GM23338 (cell line): Measurements from ENCODE around the gene SPTB. TPM values are rescaled to one million over a fixed set of nuclear protein-coding genes. Genes with fewer than 3 reads are reported as not detected.
A peak's percentile ranks its signal among the peaks of the same experiment; 100 is the strongest.

Source experiments
- ATAC-seq: fragments of 200-7000 bp; cut with Tn5 transposase; 3 replicates; pipeline ENCODE4 v1.9.1; 2020
- DNase-seq: peaks from one replicate; pipeline ENCODE4 v3.0.0-alpha.2; 2015; ENCODE audit warnings: low spot score
- H2AFZ ChIP-seq: fragments of 200-600 bp; sonication (generic); 2 replicates; pipeline ENCODE4 v1.8.0; 2016; ENCODE audit warnings: antibody characterized with exemption, mild to moderate bottlenecking, moderate library complexity
- H3F3A ChIP-seq: fragments of 200-600 bp; sonication (generic); replicated peaks from 2 replicates; pipeline ENCODE4 v1.8.0; 2017; ENCODE audit warnings: antibody characterized with exemption, mixed run types, low read depth
- H3K27ac ChIP-seq: fragments of 200-600 bp; sonication (generic); 2 replicates; pipeline ENCODE4 v1.6.1; 2016; ENCODE audit warnings: low read depth
- H3K27me3 ChIP-seq: fragments of 200-600 bp; sonication (generic); 2 replicates; pipeline ENCODE4 v1.8.0; 2016; ENCODE audit warnings: mild to moderate bottlenecking, mixed run types, moderate library complexity; ENCODE audit not compliant: insufficient read depth
- H3K36me3 ChIP-seq: fragments of 200-600 bp; sonication (generic); 2 replicates; pipeline ENCODE4 v1.8.0; 2016; ENCODE audit warnings: mild to moderate bottlenecking; ENCODE audit not compliant: insufficient read depth
- H3K4me1 ChIP-seq: fragments of 200-600 bp; sonication (generic); 2 replicates; pipeline ENCODE4 v1.8.0; 2016; ENCODE audit warnings: mild to moderate bottlenecking, moderate library complexity; ENCODE audit not compliant: insufficient read depth
- H3K4me2 ChIP-seq: fragments of 200-600 bp; sonication (generic); 2 replicates; pipeline ENCODE4 v1.7.1; 2017; ENCODE audit warnings: mixed run types
- H3K4me3 ChIP-seq: fragments of 200-600 bp; sonication (generic); 2 replicates; pipeline ENCODE4 v1.6.1; 2016; ENCODE audit warnings: mixed run types
- H3K79me2 ChIP-seq: fragments of 200-600 bp; sonication (generic); replicated peaks from 2 replicates; pipeline ENCODE4 v1.8.0; 2017; ENCODE audit warnings: mild to moderate bottlenecking; ENCODE audit not compliant: insufficient read depth
- H3K9me2 ChIP-seq: fragments of 200-600 bp; sonication (generic); 2 replicates; pipeline ENCODE4 v1.8.0; 2017; ENCODE audit not compliant: insufficient read depth
- H4K20me1 ChIP-seq: fragments of 200-600 bp; sonication (generic); replicated peaks from 2 replicates; pipeline ENCODE4 v1.8.0; 2017; ENCODE audit warnings: mild to moderate bottlenecking; ENCODE audit not compliant: insufficient read depth
- H3K27ac Mint-ChIP-seq: 2 replicates; pipeline ENCODE4 v1.8.0; 2020; ENCODE audit warnings: inconsistent platforms, mild to moderate bottlenecking, moderate library complexity, mixed read lengths
- H3K27me3 Mint-ChIP-seq: 3 replicates; pipeline ENCODE4 v1.8.0; 2022; ENCODE audit warnings: low read depth, mild to moderate bottlenecking, moderate library complexity, mixed read lengths, inconsistent platforms; ENCODE audit not compliant: insufficient read depth, poor library complexity
- H3K36me3 Mint-ChIP-seq: 3 replicates; pipeline ENCODE4 v1.8.0; 2021; ENCODE audit warnings: low read depth, mild to moderate bottlenecking, inconsistent platforms, moderate library complexity, mixed read lengths
- H3K4me1 Mint-ChIP-seq: 3 replicates; pipeline ENCODE4 v1.8.0; 2020; ENCODE audit warnings: mild to moderate bottlenecking, inconsistent platforms, mixed read lengths
- H3K4me3 Mint-ChIP-seq: 3 replicates; pipeline ENCODE4 v1.8.0; 2021; ENCODE audit warnings: moderate library complexity, mild to moderate bottlenecking, inconsistent platforms, mixed read lengths
- H3K9me3 Mint-ChIP-seq: 3 replicates; pipeline ENCODE4 v1.8.0; 2020; ENCODE audit warnings: moderate library complexity, mild to moderate bottlenecking, inconsistent platforms, mixed read lengths
- CREB1 ChIP-seq: fragments of 250-450 bp; sonication (Bioruptor Pico); IDR thresholded peaks from 2 replicates; pipeline ENCODE4 v1.5.0; 2020; ENCODE audit warnings: low read depth, mild to moderate bottlenecking, moderate library complexity
- EZH2 ChIP-seq: fragments of 200-600 bp; sonication (generic); IDR thresholded peaks from one replicate; pipeline ENCODE4 v1.8.0; 2017; ENCODE audit warnings: antibody characterized with exemption, mild to moderate bottlenecking, low read depth; ENCODE audit not compliant: unreplicated experiment
- EZH2phosphoT487 ChIP-seq: fragments of 200-600 bp; sonication (generic); IDR thresholded peaks from one replicate; pipeline ENCODE4 v1.8.1; 2018; ENCODE audit warnings: antibody characterized with exemption; ENCODE audit not compliant: unreplicated experiment
- JUNB ChIP-seq: IDR thresholded peaks from one replicate; pipeline ENCODE4 v1.6.1; 2016; ENCODE audit warnings: antibody characterized with exemption; ENCODE audit not compliant: unreplicated experiment
- NANOG ChIP-seq: IDR thresholded peaks from 2 replicates; pipeline ENCODE4 v1.6.1; 2016; ENCODE audit warnings: antibody characterized with exemption, borderline replicate concordance
- POLR2AphosphoS5 ChIP-seq: IDR thresholded peaks from 2 replicates; pipeline ENCODE4 v1.6.1; 2016; ENCODE audit warnings: antibody characterized with exemption, low read depth
- STAT1 ChIP-seq: IDR thresholded peaks from one replicate; pipeline ENCODE4 v1.6.1; 2016; ENCODE audit warnings: antibody characterized with exemption; ENCODE audit not compliant: unreplicated experiment
- ZNF114 ChIP-seq: fragments of 250-450 bp; sonication (Bioruptor Pico); IDR thresholded peaks from 2 replicates; pipeline ENCODE4 v1.5.0; 2020; ENCODE audit warnings: mild to moderate bottlenecking, moderate library complexity
- ZNF331 ChIP-seq: fragments of 250-450 bp; sonication (Bioruptor Pico); IDR thresholded peaks from 2 replicates; pipeline ENCODE4 v1.5.0; 2020; ENCODE audit warnings: low read depth, mild to moderate bottlenecking, moderate library complexity
- polyA plus RNA-seq: library from polyadenylated mRNA; unstranded; fragments of >200 nt; fragmentation: Nextera tagmentation; extraction: Ambion mirVana; gene quantifications from 2 replicates; pipeline ENCODE4 v1.2.1, GENCODE V29; 2016
- total RNA-seq: library from RNA; depleted of rRNA; stranded (reverse); fragments of >200 nt; shearing (Covaris generic); gene quantifications from 2 replicates; pipeline ENCODE4 v1.2.3, GENCODE V29; 2014
- TF ChIP-seq, protein P1 (sequence below): IDR thresholded peaks from one replicate; pipeline ENCODE4 v1.6.1; 2018; ENCODE audit warnings: antibody characterized with exemption; ENCODE audit not compliant: unreplicated experiment
- TF ChIP-seq, protein P2 (sequence below), 2 experiments: fragments of 200-600 bp in 1 of 2; sonication (generic) in 1 of 2; conservative IDR thresholded peaks; 2 replicates each; pipeline versions ENCODE4 v1.5.1 to v1.6.1; 2016 to 2017; ENCODE audit warnings: antibody characterized with exemption in 2 of 2, low read depth in 2 of 2, mild to moderate bottlenecking in 2 of 2, moderate library complexity in 1 of 2
- TF ChIP-seq, protein P3 (sequence below): fragments of 250-450 bp; sonication (Bioruptor Pico); IDR thresholded peaks from 2 replicates; pipeline ENCODE4 v1.5.0; 2020; ENCODE audit warnings: mild to moderate bottlenecking, moderate library complexity
- TF ChIP-seq, protein P4 (sequence below): IDR thresholded peaks from 2 replicates; pipeline ENCODE4 v1.6.1; 2016; ENCODE audit warnings: antibody characterized with exemption

SPTB gene
- total and polyA plus RNA-seq, 2 experiments from 2014 or later: 1.1 to 1.9 TPM

DNA sequence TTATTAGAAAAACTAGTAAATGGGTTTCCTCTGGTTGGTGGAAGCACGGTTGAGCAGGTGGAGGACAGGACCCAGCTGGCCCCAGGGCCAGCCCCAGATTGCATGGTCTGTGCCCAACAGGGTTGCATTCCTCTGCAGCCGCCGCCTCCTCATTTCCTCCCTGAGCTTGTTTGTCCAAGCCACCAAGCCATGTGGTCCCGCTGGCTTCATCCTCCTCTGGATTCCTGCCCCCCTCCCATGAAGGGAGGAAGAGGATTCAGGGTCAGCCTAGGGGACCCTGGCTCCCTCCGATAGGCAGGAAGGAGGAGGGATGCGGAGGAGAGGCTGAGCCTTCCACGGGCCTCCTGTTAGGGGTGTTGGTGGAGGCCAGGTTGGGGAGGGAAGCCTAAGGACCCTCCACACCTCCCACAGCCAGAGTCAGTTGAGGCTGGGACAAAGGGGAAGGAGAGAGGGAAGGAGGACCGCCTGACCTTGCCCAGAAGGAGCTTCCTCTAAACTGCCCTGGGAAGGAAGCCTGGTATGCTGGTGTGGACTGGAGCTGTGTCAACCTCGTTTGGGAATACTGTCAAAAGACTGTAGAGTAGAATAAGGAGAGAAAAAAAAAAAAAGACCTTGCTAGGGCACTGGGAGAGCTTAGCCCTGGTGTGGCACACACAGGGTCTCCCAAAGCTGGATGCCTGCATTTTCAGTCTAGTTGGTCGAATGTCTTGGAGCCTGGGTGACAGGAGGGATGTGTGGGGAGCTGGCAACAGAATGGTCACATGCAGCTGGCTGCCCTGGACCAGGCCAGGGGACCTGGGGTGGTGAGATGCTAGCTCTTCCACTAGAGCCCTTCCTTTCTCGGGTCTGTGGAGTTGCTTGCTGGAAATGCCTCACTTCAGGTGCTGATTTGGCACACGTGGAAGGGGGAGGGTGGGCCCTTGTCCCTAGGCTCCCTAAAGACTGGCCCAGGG lies 133.1 kb downstream of the SPTB start:
- H3K36me3 ChIP-seq: peaks cover 6% of the 10 kb centered on the region
- TF ChIP-seq, protein P1, sequence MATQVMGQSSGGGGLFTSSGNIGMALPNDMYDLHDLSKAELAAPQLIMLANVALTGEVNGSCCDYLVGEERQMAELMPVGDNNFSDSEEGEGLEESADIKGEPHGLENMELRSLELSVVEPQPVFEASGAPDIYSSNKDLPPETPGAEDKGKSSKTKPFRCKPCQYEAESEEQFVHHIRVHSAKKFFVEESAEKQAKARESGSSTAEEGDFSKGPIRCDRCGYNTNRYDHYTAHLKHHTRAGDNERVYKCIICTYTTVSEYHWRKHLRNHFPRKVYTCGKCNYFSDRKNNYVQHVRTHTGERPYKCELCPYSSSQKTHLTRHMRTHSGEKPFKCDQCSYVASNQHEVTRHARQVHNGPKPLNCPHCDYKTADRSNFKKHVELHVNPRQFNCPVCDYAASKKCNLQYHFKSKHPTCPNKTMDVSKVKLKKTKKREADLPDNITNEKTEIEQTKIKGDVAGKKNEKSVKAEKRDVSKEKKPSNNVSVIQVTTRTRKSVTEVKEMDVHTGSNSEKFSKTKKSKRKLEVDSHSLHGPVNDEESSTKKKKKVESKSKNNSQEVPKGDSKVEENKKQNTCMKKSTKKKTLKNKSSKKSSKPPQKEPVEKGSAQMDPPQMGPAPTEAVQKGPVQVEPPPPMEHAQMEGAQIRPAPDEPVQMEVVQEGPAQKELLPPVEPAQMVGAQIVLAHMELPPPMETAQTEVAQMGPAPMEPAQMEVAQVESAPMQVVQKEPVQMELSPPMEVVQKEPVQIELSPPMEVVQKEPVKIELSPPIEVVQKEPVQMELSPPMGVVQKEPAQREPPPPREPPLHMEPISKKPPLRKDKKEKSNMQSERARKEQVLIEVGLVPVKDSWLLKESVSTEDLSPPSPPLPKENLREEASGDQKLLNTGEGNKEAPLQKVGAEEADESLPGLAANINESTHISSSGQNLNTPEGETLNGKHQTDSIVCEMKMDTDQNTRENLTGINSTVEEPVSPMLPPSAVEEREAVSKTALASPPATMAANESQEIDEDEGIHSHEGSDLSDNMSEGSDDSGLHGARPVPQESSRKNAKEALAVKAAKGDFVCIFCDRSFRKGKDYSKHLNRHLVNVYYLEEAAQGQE: no peak
- TF ChIP-seq, protein P2, sequence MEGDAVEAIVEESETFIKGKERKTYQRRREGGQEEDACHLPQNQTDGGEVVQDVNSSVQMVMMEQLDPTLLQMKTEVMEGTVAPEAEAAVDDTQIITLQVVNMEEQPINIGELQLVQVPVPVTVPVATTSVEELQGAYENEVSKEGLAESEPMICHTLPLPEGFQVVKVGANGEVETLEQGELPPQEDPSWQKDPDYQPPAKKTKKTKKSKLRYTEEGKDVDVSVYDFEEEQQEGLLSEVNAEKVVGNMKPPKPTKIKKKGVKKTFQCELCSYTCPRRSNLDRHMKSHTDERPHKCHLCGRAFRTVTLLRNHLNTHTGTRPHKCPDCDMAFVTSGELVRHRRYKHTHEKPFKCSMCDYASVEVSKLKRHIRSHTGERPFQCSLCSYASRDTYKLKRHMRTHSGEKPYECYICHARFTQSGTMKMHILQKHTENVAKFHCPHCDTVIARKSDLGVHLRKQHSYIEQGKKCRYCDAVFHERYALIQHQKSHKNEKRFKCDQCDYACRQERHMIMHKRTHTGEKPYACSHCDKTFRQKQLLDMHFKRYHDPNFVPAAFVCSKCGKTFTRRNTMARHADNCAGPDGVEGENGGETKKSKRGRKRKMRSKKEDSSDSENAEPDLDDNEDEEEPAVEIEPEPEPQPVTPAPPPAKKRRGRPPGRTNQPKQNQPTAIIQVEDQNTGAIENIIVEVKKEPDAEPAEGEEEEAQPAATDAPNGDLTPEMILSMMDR (conservative IDR thresholded peaks at IDR 0.05; ENCODE audit: low read depth in 2 of 2): no peak
- TF ChIP-seq ZNF114 (no peak), NANOG (no peak), POLR2AphosphoS5 (no peak), JUNB (no peak), EZH2phosphoT487 (no peak), CREB1 (CRISPR knock-in tag) (no peak), STAT1 (no peak), ZNF331 (no peak), EZH2 (no peak)
- TF ChIP-seq, protein P3, sequence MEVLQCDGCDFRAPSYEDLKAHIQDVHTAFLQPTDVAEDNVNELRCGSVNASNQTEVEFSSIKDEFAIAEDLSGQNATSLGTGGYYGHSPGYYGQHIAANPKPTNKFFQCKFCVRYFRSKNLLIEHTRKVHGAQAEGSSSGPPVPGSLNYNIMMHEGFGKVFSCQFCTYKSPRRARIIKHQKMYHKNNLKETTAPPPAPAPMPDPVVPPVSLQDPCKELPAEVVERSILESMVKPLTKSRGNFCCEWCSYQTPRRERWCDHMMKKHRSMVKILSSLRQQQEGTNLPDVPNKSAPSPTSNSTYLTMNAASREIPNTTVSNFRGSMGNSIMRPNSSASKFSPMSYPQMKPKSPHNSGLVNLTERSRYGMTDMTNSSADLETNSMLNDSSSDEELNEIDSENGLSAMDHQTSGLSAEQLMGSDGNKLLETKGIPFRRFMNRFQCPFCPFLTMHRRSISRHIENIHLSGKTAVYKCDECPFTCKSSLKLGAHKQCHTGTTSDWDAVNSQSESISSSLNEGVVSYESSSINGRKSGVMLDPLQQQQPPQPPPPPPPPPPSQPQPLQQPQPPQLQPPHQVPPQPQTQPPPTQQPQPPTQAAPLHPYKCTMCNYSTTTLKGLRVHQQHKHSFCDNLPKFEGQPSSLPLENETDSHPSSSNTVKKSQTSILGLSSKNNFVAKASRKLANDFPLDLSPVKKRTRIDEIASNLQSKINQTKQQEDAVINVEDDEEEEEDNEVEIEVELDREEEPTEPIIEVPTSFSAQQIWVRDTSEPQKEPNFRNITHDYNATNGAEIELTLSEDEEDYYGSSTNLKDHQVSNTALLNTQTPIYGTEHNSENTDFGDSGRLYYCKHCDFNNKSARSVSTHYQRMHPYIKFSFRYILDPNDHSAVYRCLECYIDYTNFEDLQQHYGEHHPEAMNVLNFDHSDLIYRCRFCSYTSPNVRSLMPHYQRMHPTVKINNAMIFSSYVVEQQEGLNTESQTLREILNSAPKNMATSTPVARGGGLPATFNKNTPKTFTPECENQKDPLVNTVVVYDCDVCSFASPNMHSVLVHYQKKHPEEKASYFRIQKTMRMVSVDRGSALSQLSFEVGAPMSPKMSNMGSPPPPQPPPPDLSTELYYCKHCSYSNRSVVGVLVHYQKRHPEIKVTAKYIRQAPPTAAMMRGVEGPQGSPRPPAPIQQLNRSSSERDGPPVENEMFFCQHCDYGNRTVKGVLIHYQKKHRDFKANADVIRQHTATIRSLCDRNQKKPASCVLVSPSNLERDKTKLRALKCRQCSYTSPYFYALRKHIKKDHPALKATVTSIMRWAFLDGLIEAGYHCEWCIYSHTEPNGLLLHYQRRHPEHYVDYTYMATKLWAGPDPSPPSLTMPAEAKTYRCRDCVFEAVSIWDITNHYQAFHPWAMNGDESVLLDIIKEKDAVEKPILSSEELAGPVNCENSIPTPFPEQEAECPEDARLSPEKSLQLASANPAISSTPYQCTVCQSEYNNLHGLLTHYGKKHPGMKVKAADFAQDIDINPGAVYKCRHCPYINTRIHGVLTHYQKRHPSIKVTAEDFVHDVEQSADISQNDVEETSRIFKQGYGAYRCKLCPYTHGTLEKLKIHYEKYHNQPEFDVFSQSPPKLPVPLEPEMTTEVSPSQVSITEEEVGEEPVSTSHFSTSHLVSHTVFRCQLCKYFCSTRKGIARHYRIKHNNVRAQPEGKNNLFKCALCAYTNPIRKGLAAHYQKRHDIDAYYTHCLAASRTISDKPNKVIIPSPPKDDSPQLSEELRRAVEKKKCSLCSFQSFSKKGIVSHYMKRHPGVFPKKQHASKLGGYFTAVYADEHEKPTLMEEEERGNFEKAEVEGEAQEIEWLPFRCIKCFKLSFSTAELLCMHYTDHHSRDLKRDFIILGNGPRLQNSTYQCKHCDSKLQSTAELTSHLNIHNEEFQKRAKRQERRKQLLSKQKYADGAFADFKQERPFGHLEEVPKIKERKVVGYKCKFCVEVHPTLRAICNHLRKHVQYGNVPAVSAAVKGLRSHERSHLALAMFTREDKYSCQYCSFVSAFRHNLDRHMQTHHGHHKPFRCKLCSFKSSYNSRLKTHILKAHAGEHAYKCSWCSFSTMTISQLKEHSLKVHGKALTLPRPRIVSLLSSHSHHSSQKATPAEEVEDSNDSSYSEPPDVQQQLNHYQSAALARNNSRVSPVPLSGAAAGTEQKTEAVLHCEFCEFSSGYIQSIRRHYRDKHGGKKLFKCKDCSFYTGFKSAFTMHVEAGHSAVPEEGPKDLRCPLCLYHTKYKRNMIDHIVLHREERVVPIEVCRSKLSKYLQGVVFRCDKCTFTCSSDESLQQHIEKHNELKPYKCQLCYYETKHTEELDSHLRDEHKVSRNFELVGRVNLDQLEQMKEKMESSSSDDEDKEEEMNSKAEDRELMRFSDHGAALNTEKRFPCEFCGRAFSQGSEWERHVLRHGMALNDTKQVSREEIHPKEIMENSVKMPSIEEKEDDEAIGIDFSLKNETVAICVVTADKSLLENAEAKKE (CRISPR knock-in tag): no peak
- TF ChIP-seq, protein P4, sequence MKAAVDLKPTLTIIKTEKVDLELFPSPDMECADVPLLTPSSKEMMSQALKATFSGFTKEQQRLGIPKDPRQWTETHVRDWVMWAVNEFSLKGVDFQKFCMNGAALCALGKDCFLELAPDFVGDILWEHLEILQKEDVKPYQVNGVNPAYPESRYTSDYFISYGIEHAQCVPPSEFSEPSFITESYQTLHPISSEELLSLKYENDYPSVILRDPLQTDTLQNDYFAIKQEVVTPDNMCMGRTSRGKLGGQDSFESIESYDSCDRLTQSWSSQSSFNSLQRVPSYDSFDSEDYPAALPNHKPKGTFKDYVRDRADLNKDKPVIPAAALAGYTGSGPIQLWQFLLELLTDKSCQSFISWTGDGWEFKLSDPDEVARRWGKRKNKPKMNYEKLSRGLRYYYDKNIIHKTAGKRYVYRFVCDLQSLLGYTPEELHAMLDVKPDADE: no peak
- H4K20me1 ChIP-seq: 0 out of 2 replicates have a peak, but pooled peaks cover 3% of the 10 kb centered on the region
- no peak overlapping the region for H3K4me2 ChIP-seq
- Mint-ChIP-seq H3K4me3 (no peak overlapping the region), H3K9me3 (no peaks in the 10 kb centered on the region), H3K36me3 (peaks cover 69% of the 10 kb centered on the region), H3K27ac (peak overlapping the region; percentile 8; the same call in 1 of the 2 replicates), H3K4me1 (peaks cover 12% of the 10 kb centered on the region; the same call in 2 of the 3 replicates), H3K27me3 (peaks cover 18% of the 10 kb centered on the region)
- H3F3A ChIP-seq: no peaks in the 10 kb centered on the region
- H2AFZ ChIP-seq: no peak overlapping the region
- ATAC-seq (no peak), DNase-seq (no peak)
- no peaks in the 10 kb centered on the region for H3K27me3 ChIP-seq
- no peaks in the 10 kb centered on the region for H3K4me1 ChIP-seq
- H3K9me2 ChIP-seq: no peaks in the 10 kb centered on the region
- H3K4me3 ChIP-seq: no peak overlapping the region
- no peaks in the 10 kb centered on the region for H3K79me2 ChIP-seq
- no peak overlapping the region for H3K27ac ChIP-seq
